GM18505 (cell line): ENCODE results near the gene CCDC185.

Experiments
- ATAC-seq: cut with Tn5 transposase; IDR thresholded peaks from one replicate; pipeline ENCODE4 v1.9.1; 2021; ENCODE audit not compliant: unreplicated experiment
- POLR2A ChIP-seq: IDR thresholded peaks from 4 replicates; pipeline ENCODE4 v1.6.1; 2011; ENCODE audit warnings: borderline replicate concordance; ENCODE audit not compliant: insufficient read depth, insufficient read length; ENCODE audit errors: extremely low read depth

CCDC185 gene

DNA sequence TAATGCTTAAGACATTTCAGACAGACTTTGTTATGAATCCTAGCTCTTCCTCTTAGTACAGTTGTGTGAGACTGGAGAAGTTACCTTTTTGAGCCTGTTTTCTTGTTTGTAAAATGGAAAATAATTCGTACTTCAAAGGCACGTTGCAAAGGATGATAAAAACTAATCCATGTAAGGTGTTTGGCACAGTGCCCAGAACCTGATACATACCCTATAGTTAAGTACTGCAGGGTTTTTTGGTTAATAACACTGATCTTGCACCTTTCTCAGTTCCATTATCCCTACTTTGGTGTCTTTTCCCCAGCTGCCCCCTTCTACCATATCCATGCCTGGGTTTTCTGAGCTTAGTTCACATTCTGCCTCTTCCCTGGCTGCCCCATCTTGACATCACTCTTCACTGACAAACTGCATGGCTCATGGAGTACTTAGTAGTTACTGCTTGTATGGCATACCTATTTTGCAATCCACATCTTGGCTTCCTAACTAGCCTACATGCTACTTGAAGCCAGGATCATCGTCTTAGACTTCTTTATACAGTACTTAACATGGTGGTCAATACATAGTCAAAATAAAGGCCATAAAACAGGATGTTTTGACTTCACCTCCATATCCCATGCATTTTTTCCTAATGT, 10.1 kb downstream of the CCDC185 start:
- no peak for TF ChIP-seq POLR2A
- ATAC-seq = no peak

DNA sequence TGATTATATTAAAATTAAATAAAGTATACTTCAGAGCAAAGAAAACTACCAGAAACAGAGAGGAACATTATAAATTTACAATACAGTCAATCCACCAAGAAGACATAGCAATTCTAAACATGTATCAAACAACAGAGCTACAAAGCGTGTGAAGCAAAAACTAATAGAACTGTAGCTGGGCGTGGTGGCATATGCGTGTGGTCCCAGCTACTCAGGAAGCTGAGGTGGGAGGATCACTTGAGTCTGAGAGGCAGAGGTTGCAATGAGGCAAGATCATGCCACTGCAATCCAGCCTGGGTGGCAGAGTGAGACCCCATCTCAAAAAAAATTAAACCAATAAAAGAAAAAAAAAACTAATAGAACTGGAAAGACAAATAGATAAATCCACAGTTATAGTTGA, 12.3 kb downstream of the CCDC185 start:
- no peak for TF ChIP-seq POLR2A
- no peak for ATAC-seq

DNA sequence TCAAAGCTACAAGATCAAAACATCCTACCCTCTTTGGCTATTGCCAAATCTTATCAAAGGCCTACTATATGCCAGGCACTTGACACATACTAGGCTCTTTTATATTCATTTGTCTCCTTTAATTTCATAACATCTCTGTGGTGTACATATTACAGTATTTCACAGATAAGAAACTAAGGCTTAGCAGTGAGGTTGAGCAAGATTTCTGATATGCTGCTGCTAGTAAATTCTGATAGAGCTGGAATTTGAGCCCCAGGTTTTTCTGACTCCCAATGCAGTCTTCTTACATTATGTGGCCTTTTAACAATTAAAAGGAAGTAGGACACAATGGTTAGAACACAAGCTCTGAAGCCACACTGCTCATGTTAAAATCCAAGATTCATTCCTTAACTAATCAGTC, 16.8 kb downstream of the CCDC185 start:
- TF ChIP-seq POLR2A = no peak
- ATAC-seq = no peak

- ATAC-seq = no peak
- no peak for TF ChIP-seq POLR2A
Measured at GRCh38 chr1:223411309-223411708, 18.1 kb downstream of the CCDC185 start.

DNA sequence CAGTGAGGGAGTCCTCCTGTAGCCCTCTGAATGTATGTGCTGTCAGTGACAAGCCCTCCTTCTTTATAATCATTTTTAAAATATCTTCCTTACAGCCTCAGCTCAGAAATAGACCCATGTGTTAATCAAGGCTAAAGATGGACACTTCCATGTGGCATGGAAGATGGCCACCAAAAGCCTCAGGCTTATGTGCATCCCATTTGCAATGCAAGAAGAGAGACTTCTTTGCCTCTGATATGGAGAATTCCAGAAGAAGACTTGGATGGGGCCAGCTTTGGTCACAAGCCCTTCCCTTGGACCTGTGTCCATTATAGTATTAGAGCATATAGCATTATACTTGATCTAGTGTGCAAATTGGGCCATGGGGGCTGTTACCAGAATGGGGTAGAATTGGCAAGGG, 18.5 kb downstream of the CCDC185 start:
- no peak for ATAC-seq
- TF ChIP-seq POLR2A = no peak

DNA sequence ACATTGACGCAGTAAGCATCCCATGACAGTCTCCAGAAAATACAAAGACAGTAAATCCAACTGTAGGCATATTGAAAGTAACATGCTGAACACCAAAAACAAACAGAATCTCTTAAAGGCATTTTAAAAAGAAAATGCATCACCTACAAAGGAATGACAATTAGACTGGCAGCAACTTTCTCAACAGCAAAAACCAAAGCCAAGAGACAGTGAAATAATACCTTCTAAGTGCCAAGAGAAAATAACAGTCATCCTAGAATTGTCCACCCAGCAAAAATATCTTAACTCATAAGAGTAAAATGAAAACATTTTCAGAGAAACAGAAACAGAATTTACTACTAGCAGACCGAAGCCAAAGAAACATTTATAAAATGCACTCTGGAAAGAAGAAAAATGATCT, 20.0 kb downstream of the CCDC185 start:
- TF ChIP-seq POLR2A = no peak
- no peak for ATAC-seq

- no peak for ATAC-seq
- no peak for TF ChIP-seq POLR2A
Measured at GRCh38 chr1:223417444-223417843, 24.2 kb downstream of the CCDC185 start.

DNA sequence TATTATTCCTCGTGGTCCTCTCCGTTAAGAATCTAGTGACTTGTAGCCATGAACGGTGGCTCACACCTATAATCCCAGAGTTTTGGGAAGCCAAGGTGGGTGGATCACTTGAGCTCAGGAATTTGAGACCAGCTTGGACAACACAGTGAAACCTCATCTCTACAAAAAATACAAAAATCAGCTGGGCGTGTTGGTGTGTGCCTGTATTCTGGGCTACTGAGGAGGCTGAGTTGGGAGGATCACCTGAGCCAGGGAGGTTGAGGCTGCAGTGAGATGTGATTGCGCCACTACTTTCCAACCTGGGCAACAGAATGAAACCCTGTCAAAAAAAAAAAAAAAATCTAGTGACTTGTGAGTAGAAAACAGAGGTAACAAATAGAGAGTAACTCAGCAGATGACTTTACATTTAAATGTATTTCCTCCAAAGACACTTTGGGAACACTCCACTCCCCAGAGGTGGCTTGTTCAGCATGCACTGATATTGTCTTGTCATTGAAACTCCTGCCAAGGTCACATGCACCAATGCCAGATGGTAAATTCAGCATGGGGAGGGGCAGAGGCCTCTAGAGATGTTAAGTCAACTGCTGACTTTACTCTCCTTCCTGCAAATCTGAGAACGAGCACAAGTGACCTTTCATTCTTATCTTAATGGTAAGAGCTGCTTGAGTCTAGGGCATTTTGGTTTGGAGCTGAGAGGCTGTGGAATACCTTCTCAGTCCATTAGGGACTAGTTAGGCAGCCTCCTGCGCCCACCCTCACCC, 24.9 kb downstream of the CCDC185 start:
- TF ChIP-seq POLR2A = no peak
- no peak for ATAC-seq

DNA sequence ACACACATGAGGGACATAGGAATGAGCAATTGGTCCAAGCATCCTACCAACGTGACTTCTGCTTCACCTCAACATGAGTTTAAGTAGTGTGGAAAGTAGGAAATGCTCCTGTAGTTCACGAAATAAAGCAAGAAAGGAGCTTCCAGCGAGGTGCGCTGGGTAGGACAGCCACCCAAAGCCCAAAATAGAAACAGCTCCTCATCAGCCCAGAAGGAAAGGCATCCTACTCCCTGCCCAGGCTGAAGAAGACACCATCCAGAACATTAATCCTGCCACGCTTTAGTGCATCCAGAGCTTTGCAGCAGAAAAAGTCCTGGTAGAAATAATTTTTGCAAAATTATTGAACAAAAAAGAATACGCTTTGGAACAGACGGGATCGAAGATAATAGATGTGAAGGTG, 25.9 kb downstream of the CCDC185 start:
- no peak for TF ChIP-seq POLR2A
- ATAC-seq = no peak

- ATAC-seq = no peak
- no peak for TF ChIP-seq POLR2A
Measured at GRCh38 chr1:223419561-223419960, 26.3 kb downstream of the CCDC185 start.

GRCh38 chr1:223421025-223421424, 27.8 kb downstream of the CCDC185 start:
- ATAC-seq = no peak
- TF ChIP-seq POLR2A = no peak

DNA sequence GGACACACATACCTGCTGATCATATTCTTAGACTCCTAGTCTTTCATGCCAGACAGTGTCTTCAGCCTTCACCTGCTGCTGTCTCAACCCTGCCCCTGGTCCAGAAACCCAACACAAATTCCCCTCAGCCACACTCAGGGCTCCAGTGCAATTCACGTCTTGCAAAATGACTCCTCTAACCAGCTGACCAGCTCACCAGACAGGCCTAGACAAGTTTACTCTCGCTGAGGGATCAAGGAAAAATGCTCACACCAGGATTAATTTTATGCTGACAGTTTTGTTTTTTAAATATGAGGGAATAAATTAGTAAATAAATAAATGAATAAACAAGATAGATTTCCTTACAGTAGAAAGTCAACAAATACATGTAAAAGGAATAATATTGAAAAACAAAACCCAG, 28.5 kb downstream of the CCDC185 start:
- ATAC-seq = no peak
- TF ChIP-seq POLR2A = no peak

- TF ChIP-seq POLR2A = no peak
- ATAC-seq = no peak
Measured at GRCh38 chr1:223422911-223423310, 29.7 kb downstream of the CCDC185 start.

DNA sequence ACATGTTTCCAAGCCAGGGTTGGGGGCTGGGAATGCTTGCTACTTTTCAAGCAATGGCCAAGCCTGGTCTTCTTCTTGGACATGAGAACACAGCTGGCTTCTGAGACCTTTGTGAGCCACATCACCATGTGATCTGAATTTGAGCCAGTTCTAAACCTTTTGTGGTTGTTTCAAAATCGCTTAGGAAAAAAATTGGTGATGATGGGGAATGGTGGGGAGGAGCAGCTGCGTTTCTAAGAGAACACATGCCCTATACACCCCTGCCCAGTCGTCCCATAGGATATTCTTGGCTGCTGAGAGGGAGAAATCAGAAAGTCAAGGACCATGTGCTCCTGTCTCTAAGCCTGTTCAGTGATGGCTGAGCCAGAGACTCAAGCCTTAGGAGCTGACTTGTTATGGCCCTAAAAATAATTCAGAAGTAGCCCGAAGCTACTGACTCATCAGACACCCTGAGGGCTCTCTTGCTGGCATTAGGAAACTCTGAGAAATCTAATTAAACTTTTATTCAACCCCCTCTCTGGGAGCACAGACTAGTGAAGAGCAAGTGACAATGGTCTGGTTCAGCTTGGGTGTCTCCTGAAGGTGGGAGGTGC, 30.5 kb downstream of the CCDC185 start:
- no peak for ATAC-seq
- TF ChIP-seq POLR2A = no peak
